GM23338 (cell line): ENCODE results near the gene MAZ. TPM values are rescaled to one million over a fixed set of nuclear protein-coding genes. Genes with fewer than 3 reads are reported as not detected.

Experiments used
- ATAC-seq: fragments of 200-7000 bp; cut with Tn5 transposase; 3 replicates; pipeline ENCODE4 v1.9.1; 2020
- DNase-seq: peaks from one replicate; pipeline ENCODE4 v3.0.0-alpha.2; 2015; ENCODE audit warnings: low spot score
- H2AFZ ChIP-seq: fragments of 200-600 bp; sonication (generic); 2 replicates; pipeline ENCODE4 v1.8.0; 2016; ENCODE audit warnings: antibody characterized with exemption, mild to moderate bottlenecking, moderate library complexity
- H3F3A ChIP-seq: fragments of 200-600 bp; sonication (generic); replicated peaks from 2 replicates; pipeline ENCODE4 v1.8.0; 2017; ENCODE audit warnings: antibody characterized with exemption, mixed run types, low read depth
- H3K27ac ChIP-seq: fragments of 200-600 bp; sonication (generic); 2 replicates; pipeline ENCODE4 v1.6.1; 2016; ENCODE audit warnings: low read depth
- H3K27me3 ChIP-seq: fragments of 200-600 bp; sonication (generic); 2 replicates; pipeline ENCODE4 v1.8.0; 2016; ENCODE audit warnings: mild to moderate bottlenecking, mixed run types, moderate library complexity; ENCODE audit not compliant: insufficient read depth
- H3K36me3 ChIP-seq: fragments of 200-600 bp; sonication (generic); 2 replicates; pipeline ENCODE4 v1.8.0; 2016; ENCODE audit warnings: mild to moderate bottlenecking; ENCODE audit not compliant: insufficient read depth
- H3K4me1 ChIP-seq: fragments of 200-600 bp; sonication (generic); 2 replicates; pipeline ENCODE4 v1.8.0; 2016; ENCODE audit warnings: mild to moderate bottlenecking, moderate library complexity; ENCODE audit not compliant: insufficient read depth
- H3K4me2 ChIP-seq: fragments of 200-600 bp; sonication (generic); 2 replicates; pipeline ENCODE4 v1.7.1; 2017; ENCODE audit warnings: mixed run types
- H3K4me3 ChIP-seq: fragments of 200-600 bp; sonication (generic); 2 replicates; pipeline ENCODE4 v1.6.1; 2016; ENCODE audit warnings: mixed run types
- H3K79me2 ChIP-seq: fragments of 200-600 bp; sonication (generic); replicated peaks from 2 replicates; pipeline ENCODE4 v1.8.0; 2017; ENCODE audit warnings: mild to moderate bottlenecking; ENCODE audit not compliant: insufficient read depth
- H3K9me2 ChIP-seq: fragments of 200-600 bp; sonication (generic); 2 replicates; pipeline ENCODE4 v1.8.0; 2017; ENCODE audit not compliant: insufficient read depth
- H4K20me1 ChIP-seq: fragments of 200-600 bp; sonication (generic); replicated peaks from 2 replicates; pipeline ENCODE4 v1.8.0; 2017; ENCODE audit warnings: mild to moderate bottlenecking; ENCODE audit not compliant: insufficient read depth
- H3K27ac Mint-ChIP-seq: 2 replicates; pipeline ENCODE4 v1.8.0; 2020; ENCODE audit warnings: inconsistent platforms, mild to moderate bottlenecking, moderate library complexity, mixed read lengths
- H3K27me3 Mint-ChIP-seq: 3 replicates; pipeline ENCODE4 v1.8.0; 2022; ENCODE audit warnings: low read depth, mild to moderate bottlenecking, moderate library complexity, mixed read lengths, inconsistent platforms; ENCODE audit not compliant: insufficient read depth, poor library complexity
- H3K36me3 Mint-ChIP-seq: 3 replicates; pipeline ENCODE4 v1.8.0; 2021; ENCODE audit warnings: low read depth, mild to moderate bottlenecking, inconsistent platforms, moderate library complexity, mixed read lengths
- H3K4me1 Mint-ChIP-seq: 3 replicates; pipeline ENCODE4 v1.8.0; 2020; ENCODE audit warnings: mild to moderate bottlenecking, inconsistent platforms, mixed read lengths
- H3K4me3 Mint-ChIP-seq: 3 replicates; pipeline ENCODE4 v1.8.0; 2021; ENCODE audit warnings: moderate library complexity, mild to moderate bottlenecking, inconsistent platforms, mixed read lengths
- H3K9me3 Mint-ChIP-seq: 3 replicates; pipeline ENCODE4 v1.8.0; 2020; ENCODE audit warnings: moderate library complexity, mild to moderate bottlenecking, inconsistent platforms, mixed read lengths
- CREB1 ChIP-seq: fragments of 250-450 bp; sonication (Bioruptor Pico); IDR thresholded peaks from 2 replicates; pipeline ENCODE4 v1.5.0; 2020; ENCODE audit warnings: low read depth, mild to moderate bottlenecking, moderate library complexity
- CTCF ChIP-seq, 2 experiments: fragments of 200-600 bp in 1 of 2; sonication (generic) in 1 of 2; conservative IDR thresholded peaks; 2 replicates each; pipeline versions ENCODE4 v1.5.1 to v1.6.1; 2016 to 2017; ENCODE audit warnings: antibody characterized with exemption in 2 of 2, low read depth in 2 of 2, mild to moderate bottlenecking in 2 of 2, moderate library complexity in 1 of 2
- ETS1 ChIP-seq: IDR thresholded peaks from 2 replicates; pipeline ENCODE4 v1.6.1; 2016; ENCODE audit warnings: antibody characterized with exemption
- EZH2 ChIP-seq: fragments of 200-600 bp; sonication (generic); IDR thresholded peaks from one replicate; pipeline ENCODE4 v1.8.0; 2017; ENCODE audit warnings: antibody characterized with exemption, mild to moderate bottlenecking, low read depth; ENCODE audit not compliant: unreplicated experiment
- EZH2phosphoT487 ChIP-seq: fragments of 200-600 bp; sonication (generic); IDR thresholded peaks from one replicate; pipeline ENCODE4 v1.8.1; 2018; ENCODE audit warnings: antibody characterized with exemption; ENCODE audit not compliant: unreplicated experiment
- JUNB ChIP-seq: IDR thresholded peaks from one replicate; pipeline ENCODE4 v1.6.1; 2016; ENCODE audit warnings: antibody characterized with exemption; ENCODE audit not compliant: unreplicated experiment
- NANOG ChIP-seq: IDR thresholded peaks from 2 replicates; pipeline ENCODE4 v1.6.1; 2016; ENCODE audit warnings: antibody characterized with exemption, borderline replicate concordance
- POLR2AphosphoS5 ChIP-seq: IDR thresholded peaks from 2 replicates; pipeline ENCODE4 v1.6.1; 2016; ENCODE audit warnings: antibody characterized with exemption, low read depth
- STAT1 ChIP-seq: IDR thresholded peaks from one replicate; pipeline ENCODE4 v1.6.1; 2016; ENCODE audit warnings: antibody characterized with exemption; ENCODE audit not compliant: unreplicated experiment
- ZNF114 ChIP-seq: fragments of 250-450 bp; sonication (Bioruptor Pico); IDR thresholded peaks from 2 replicates; pipeline ENCODE4 v1.5.0; 2020; ENCODE audit warnings: mild to moderate bottlenecking, moderate library complexity
- ZNF331 ChIP-seq: fragments of 250-450 bp; sonication (Bioruptor Pico); IDR thresholded peaks from 2 replicates; pipeline ENCODE4 v1.5.0; 2020; ENCODE audit warnings: low read depth, mild to moderate bottlenecking, moderate library complexity
- ZNF462 ChIP-seq: fragments of 250-450 bp; sonication (Bioruptor Pico); IDR thresholded peaks from 2 replicates; pipeline ENCODE4 v1.5.0; 2020; ENCODE audit warnings: mild to moderate bottlenecking, moderate library complexity
- polyA plus RNA-seq: library from polyadenylated mRNA; unstranded; fragments of >200 nt; fragmentation: Nextera tagmentation; extraction: Ambion mirVana; gene quantifications from 2 replicates; pipeline ENCODE4 v1.2.1, GENCODE V29; 2016
- total RNA-seq: library from RNA; depleted of rRNA; stranded (reverse); fragments of >200 nt; shearing (Covaris generic); gene quantifications from 2 replicates; pipeline ENCODE4 v1.2.3, GENCODE V29; 2014
- TF ChIP-seq, protein P1 (sequence below): IDR thresholded peaks from one replicate; pipeline ENCODE4 v1.6.1; 2018; ENCODE audit warnings: antibody characterized with exemption; ENCODE audit not compliant: unreplicated experiment

MAZ gene
- total and polyA plus RNA-seq, 2 experiments from 2014 or later: 155 to 270 TPM

DNA sequence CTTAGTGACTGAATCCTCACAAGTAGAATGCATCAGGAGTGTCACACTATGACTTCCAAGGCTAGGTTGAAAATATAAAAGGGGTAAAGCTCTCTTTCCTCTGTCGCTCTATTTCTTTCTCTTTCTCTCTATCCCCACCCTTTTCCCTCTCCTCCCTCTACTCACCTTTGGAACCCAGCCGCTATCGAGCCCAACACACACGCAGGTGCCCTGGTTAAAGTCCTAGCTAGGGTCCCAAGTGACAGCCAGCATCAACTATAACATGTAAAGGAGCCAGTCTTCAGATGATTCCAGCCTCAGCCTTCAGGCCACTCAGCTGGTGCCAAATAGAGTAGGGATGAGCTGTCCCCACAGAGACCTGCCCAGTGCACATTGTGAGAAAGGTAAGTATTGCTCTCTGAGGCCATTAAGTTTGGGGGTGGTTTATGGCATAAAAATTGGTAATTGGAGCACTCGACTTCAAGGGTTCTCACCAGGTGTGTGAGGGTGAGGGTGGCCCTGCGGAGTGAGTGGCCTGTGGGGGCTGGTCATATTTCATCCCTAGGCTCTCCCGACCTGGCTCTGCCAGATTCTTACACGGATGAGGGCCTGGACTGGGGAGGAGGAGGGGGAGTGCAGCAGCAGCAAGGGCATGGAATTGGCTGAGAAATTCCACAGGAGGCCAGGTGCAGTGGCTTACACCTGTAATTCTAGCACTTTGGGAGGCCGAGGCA lies 45.6 kb upstream of the MAZ start:
- H3K4me3 ChIP-seq: no peak overlapping the region
- H3K27me3 ChIP-seq: no peaks in the 10 kb centered on the region
- H3K4me1 ChIP-seq: no peaks in the 10 kb centered on the region
- H3K9me3 Mint-ChIP-seq: no peaks in the 10 kb centered on the region
- no peak overlapping the region for H3K4me2 ChIP-seq
- no peaks in the 10 kb centered on the region for H3K9me2 ChIP-seq
- H3K4me1 Mint-ChIP-seq: peaks cover 10% of the 10 kb centered on the region
- TF ChIP-seq EZH2phosphoT487: no peak
- no peak for TF ChIP-seq NANOG
- TF ChIP-seq ZNF114 (CRISPR knock-in tag): no peak
- no peak for TF ChIP-seq EZH2
- no peak for TF ChIP-seq ETS1
- no peak for TF ChIP-seq ZNF462 (CRISPR knock-in tag)
- TF ChIP-seq ZNF331 (CRISPR knock-in tag): no peak
- TF ChIP-seq CREB1 (CRISPR knock-in tag): no peak
- TF ChIP-seq POLR2AphosphoS5: no peak
- TF ChIP-seq JUNB: no peak
- TF ChIP-seq STAT1: no peak
- TF ChIP-seq CTCF (conservative IDR thresholded peaks at IDR 0.05; ENCODE audit: low read depth in 2 of 2): no peak
- TF ChIP-seq, protein P1, sequence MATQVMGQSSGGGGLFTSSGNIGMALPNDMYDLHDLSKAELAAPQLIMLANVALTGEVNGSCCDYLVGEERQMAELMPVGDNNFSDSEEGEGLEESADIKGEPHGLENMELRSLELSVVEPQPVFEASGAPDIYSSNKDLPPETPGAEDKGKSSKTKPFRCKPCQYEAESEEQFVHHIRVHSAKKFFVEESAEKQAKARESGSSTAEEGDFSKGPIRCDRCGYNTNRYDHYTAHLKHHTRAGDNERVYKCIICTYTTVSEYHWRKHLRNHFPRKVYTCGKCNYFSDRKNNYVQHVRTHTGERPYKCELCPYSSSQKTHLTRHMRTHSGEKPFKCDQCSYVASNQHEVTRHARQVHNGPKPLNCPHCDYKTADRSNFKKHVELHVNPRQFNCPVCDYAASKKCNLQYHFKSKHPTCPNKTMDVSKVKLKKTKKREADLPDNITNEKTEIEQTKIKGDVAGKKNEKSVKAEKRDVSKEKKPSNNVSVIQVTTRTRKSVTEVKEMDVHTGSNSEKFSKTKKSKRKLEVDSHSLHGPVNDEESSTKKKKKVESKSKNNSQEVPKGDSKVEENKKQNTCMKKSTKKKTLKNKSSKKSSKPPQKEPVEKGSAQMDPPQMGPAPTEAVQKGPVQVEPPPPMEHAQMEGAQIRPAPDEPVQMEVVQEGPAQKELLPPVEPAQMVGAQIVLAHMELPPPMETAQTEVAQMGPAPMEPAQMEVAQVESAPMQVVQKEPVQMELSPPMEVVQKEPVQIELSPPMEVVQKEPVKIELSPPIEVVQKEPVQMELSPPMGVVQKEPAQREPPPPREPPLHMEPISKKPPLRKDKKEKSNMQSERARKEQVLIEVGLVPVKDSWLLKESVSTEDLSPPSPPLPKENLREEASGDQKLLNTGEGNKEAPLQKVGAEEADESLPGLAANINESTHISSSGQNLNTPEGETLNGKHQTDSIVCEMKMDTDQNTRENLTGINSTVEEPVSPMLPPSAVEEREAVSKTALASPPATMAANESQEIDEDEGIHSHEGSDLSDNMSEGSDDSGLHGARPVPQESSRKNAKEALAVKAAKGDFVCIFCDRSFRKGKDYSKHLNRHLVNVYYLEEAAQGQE: no peak
- H3K36me3 Mint-ChIP-seq: no peaks in the 10 kb centered on the region
- H4K20me1 ChIP-seq: no peaks in the 10 kb centered on the region; the same call in 1 of the 2 replicates
- no peaks in the 10 kb centered on the region for H3K36me3 ChIP-seq
- peak overlapping the region; percentile 76 for H2AFZ ChIP-seq
- DNase-seq: no peak
- H3K79me2 ChIP-seq: no peaks in the 10 kb centered on the region
- H3K27ac ChIP-seq: no peak overlapping the region
- H3F3A ChIP-seq: no peaks in the 10 kb centered on the region
- no peak; the same call in 2 of the 3 replicates for ATAC-seq
- H3K4me3 Mint-ChIP-seq: no peak overlapping the region
- H3K27ac Mint-ChIP-seq: no peak overlapping the region
- peaks cover 5% of the 10 kb centered on the region for H3K27me3 Mint-ChIP-seq
